Memory B cell (primary cell): ENCODE data around the gene APOA4.
"Not testable (repeated sequence)": the region's sequence is repeated elsewhere in the genome, so short reads cannot be mapped to it uniquely, and the experiment has no call there.

Experiments used
- ATAC-seq: fragments of 150-1000 bp; cut with Tn5 transposase; 2 replicates; pipeline ENCODE4 v1.10.0; 2021; ENCODE audit warnings: low read depth, mild to moderate bottlenecking, moderate library complexity
- DNase-seq, 2 donors: peaks; one replicate each; pipeline ENCODE4 v3.0.0; 2022; ENCODE audit warnings: low spot score in 2 of 2
- H3K27ac Mint-ChIP-seq: one replicate; pipeline ENCODE4 v1.8.0; 2022; ENCODE audit warnings: mild to moderate bottlenecking, moderate library complexity, mixed read lengths
- H3K27me3 Mint-ChIP-seq: one replicate; pipeline ENCODE4 v1.8.0; 2022; ENCODE audit warnings: mixed read lengths
- H3K36me3 Mint-ChIP-seq: one replicate; pipeline ENCODE4 v1.8.0; 2022; ENCODE audit warnings: mild to moderate bottlenecking, mixed read lengths
- H3K4me1 Mint-ChIP-seq: one replicate; pipeline ENCODE4 v1.8.0; 2022; ENCODE audit warnings: mixed read lengths
- H3K4me3 Mint-ChIP-seq: one replicate; pipeline ENCODE4 v1.8.0; 2022; ENCODE audit warnings: mild to moderate bottlenecking, moderate library complexity, mixed read lengths
- H3K9me3 Mint-ChIP-seq: one replicate; pipeline ENCODE4 v1.8.0; 2022; ENCODE audit warnings: mixed read lengths

APOA4 gene

GRCh38 chr11:116840224-116840745, 17.2 kb upstream of the APOA4 start:
- Mint-ChIP-seq H3K4me3 (no peak overlapping the region), H3K9me3 (no peaks in the 10 kb centered on the region), H3K36me3 (peaks cover 11% of the 10 kb centered on the region), H3K27ac (no peak overlapping the region), H3K27me3 (no peaks in the 10 kb centered on the region), H3K4me1 (peaks cover 4% of the 10 kb centered on the region)
- ATAC-seq (no peak), DNase-seq (no peak)

GRCh38 chr11:116838321-116839084, 15.4 kb upstream of the APOA4 start:
- Mint-ChIP-seq H3K4me1 (peaks cover 8% of the 10 kb centered on the region), H3K9me3 (no peaks in the 10 kb centered on the region), H3K36me3 (peaks cover 4% of the 10 kb centered on the region), H3K27me3 (peaks cover 2% of the 10 kb centered on the region), H3K4me3 (no peak overlapping the region), H3K27ac (no peak overlapping the region)
- ATAC-seq (no peak), DNase-seq (no peak)

DNA sequence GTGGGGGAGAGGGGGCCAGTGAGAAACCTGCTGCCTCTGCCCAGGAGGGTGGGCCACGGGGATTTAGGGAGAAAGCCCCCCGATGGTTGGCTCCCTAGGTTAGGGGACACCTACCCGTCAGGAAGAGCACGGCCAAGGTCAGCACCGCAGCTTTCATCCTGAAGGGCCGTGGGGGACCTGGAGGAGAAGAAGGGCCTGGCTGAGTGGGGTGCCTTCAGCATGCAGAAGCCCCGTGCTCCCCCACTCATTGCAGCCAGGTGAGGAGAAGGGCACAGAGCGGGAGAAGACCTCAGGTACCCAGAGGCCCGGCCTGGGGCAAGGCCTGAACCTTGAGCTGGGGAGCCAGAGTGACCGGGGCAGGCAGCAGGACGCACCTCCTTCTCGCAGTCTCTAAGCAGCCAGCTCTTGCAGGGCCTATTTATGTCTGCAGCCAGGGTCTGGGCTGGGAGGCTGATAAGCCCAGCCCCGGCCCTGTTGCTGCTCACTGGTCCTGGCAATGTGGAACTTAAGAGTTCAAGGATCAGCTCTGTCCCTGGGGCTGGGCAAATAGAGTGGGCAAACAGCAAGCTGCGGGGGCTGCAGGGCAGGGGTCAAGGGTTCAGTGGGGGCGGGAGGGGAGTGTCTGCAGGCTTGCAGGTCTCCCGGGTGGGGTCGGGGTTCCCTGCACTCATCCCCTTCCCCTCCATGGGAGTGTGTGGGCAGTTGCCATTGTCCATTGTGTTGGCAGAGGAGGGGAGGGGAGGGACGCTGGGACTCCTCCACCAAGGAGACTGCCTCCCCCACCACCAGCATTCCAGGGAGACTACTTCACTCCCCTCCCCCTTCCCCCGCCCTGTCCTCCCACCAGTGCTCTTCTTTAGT, 14.4 kb upstream of the APOA4 start, which contains the start of gene APOA1:
TSS of gene APOA1 (minus strand) at position 392 of the 861 bp plus-strand sequence. CDS start at position 157, 235 bp downstream.
- no peak within 1 kb of the TSS for H3K27ac Mint-ChIP-seq
- H3K27me3 Mint-ChIP-seq: peaks cover 2% of the 10 kb centered on the region
- no peak within 1 kb of the TSS for H3K4me3 Mint-ChIP-seq
- H3K4me1 Mint-ChIP-seq: peaks cover 8% of the 10 kb centered on the region
- H3K9me3 Mint-ChIP-seq: no peaks in the 10 kb centered on the region
- ATAC-seq (no peak), DNase-seq (no peak)
- no peaks in the 10 kb centered on the region for H3K36me3 Mint-ChIP-seq

- Mint-ChIP-seq H3K36me3 (no peaks in the 10 kb centered on the region), H3K27me3 (peaks cover 2% of the 10 kb centered on the region), H3K4me3 (no peak overlapping the region), H3K27ac (no peak overlapping the region), H3K4me1 (peaks cover 8% of the 10 kb centered on the region), H3K9me3 (no peaks in the 10 kb centered on the region)
- DNase-seq: no peak
- no peak for ATAC-seq
Measured at GRCh38 chr11:116836632-116836991, 13.5 kb upstream of the APOA4 start.

DNA sequence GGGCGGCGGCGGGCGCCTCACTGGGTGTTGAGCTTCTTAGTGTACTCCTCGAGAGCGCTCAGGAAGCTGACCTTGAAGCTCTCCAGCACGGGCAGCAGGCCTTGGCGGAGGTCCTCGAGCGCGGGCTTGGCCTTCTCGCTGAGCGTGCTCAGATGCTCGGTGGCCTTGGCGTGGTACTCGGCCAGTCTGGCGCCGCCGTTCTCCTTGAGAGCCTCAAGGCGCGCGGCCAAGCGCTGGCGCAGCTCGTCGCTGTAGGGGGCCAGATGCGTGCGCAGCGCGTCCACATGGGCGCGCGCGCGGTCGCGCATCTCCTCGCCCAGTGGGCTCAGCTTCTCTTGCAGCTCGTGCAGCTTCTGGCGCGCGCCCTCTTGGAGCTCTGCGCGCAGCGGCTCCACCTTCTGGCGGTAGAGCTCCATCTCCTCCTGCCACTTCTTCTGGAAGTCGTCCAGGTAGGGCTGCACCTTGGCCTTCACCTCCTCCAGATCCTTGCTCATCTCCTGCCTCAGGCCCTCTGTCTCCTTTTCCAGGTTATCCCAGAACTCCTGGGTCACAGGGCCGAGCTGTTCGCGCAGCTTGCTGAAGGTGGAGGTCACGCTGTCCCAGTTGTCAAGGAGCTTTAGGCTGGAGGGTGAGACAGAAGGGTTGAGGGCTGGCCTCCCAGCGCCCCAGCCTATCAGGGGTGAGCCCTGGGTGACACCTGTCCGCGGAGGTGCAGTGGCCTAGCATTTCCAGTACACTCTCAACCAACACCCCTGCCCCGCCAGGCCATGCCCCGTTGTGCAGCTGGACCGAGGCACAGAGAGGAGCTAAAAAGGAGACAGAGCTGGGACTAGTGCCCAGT, 12.9 kb upstream of the APOA4 start:
- Mint-ChIP-seq H3K4me3 (peak overlapping the region; percentile 76), H3K27me3 (peaks cover 3% of the 10 kb centered on the region), H3K36me3 (no peaks in the 10 kb centered on the region), H3K9me3 (no peaks in the 10 kb centered on the region), H3K27ac (no peak overlapping the region), H3K4me1 (peaks cover 8% of the 10 kb centered on the region)
- peak; percentile 65 to 67 for DNase-seq
- ATAC-seq: peak; percentile 92

DNA sequence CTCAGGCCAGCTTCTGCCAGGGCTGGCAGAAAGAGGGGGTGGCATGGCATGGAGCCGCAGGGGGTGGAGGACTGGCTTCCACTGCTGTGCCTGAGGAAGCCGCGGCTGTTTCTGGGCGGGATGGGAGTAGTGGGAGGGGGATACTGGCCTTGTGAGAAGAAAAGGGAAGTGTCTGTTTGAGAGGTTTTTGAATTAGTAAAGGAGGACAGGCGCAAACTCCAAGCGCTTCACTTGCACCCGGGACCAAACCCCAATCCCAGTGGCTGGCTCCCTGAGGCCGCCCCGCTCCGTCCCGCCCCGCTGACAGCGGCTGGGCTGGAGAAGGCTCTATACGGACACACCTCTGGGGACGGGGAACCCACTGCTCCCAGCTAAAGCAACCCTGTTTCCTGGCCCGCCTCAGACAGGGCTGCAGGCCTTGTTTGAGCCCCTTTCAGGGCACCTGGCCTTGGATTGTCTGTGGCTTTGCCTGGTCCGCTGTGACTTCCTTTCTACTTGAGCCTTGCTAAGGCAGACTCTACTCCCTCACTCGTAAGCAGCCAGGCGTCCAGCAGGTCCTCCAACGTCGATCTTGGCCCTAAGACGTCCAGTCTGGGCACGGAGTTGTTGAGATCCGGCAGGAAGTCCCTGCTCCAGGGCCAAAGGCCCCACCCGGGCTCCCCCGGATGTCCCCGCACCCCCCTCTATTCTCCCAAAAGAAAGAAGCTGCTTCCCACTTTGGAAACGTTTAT, 12.1 kb upstream of the APOA4 start:
- Mint-ChIP-seq H3K36me3 (no peaks in the 10 kb centered on the region), H3K27me3 (peaks cover 3% of the 10 kb centered on the region), H3K4me3 (peak overlapping the region; percentile 76), H3K27ac (no peak overlapping the region), H3K4me1 (peaks cover 8% of the 10 kb centered on the region), H3K9me3 (no peaks in the 10 kb centered on the region)
- ATAC-seq (peak; percentile 7), DNase-seq (peak in 1 of 2 donors; percentile 22)

DNA sequence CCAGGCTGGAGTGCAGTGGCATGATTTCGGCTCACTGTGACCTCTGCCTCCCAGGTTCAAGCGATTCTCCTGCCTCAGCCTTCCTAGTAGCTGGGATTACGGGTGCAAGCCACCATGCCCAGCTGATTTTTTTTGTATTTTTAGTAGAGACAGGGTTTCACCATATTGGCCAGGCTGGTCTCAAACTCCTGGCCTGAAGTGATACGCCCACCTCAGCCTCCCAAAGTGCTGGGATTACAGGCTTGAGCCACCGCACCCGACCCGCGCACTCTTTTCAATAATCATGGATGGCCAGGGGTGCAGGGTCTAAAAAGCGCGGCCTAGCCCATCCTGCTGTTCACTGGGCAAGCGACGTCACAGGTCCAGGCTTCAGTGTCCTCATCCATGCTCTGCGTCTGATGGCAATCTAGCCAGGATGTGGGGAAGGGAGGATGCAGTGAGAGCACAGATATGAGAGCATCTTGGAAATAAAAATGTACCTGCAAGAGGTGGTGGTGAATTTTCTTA, 11.5 kb upstream of the APOA4 start:
- peak overlapping the region; percentile 43 for H3K4me3 Mint-ChIP-seq
- not testable (repeated sequence) for H3K9me3 Mint-ChIP-seq, ATAC-seq, H3K27me3 Mint-ChIP-seq, H3K27ac Mint-ChIP-seq, H3K4me1 Mint-ChIP-seq, H3K36me3 Mint-ChIP-seq, DNase-seq

DNA sequence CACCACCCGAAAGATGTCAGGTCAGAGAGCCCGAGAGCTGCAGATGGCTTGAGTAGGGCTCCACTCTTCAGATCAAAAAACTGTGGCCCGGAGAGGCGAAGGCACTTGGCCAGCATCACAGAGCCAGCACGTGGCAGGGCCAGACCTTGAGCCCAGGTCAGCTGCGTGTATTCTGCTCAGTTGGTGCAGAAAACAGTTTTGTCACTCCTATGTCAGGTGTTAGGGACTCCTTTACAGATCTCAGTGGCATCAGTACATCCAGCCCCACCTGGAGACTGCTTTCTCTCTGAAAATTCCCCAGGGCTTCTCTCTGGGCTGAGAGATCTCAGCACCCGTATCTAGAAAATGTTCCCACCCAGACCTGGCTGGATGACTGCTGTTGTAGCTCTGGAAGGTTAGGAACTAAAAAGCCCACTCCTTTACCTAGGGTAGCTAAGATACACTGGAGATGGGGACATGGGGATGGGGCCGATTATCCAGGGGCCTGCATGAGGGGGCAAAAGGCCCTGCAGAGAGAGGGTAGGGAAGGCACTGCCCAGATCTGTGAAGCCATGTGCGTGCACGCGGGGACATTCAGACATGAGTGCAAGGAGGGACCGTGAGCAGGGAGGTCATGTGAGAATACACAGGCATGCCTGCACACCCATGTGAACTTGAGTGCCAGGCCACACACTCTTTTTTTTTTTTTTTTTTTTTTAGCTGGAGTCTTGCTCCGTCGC, 10.9 kb upstream of the APOA4 start:
- Mint-ChIP-seq H3K9me3 (no peaks in the 10 kb centered on the region), H3K36me3 (no peaks in the 10 kb centered on the region), H3K4me3 (peak overlapping the region; percentile 59), H3K4me1 (peaks cover 8% of the 10 kb centered on the region), H3K27ac (no peak overlapping the region), H3K27me3 (peaks cover 3% of the 10 kb centered on the region)
- DNase-seq (no peak), ATAC-seq (no peak)

GRCh38 chr11:116833491-116833815, 10.3 kb upstream of the APOA4 start:
- ATAC-seq (no peak), DNase-seq (no peak)
- Mint-ChIP-seq H3K9me3 (no peaks in the 10 kb centered on the region), H3K4me3 (no peak overlapping the region), H3K27ac (no peak overlapping the region), H3K27me3 (peaks cover 3% of the 10 kb centered on the region), H3K36me3 (no peaks in the 10 kb centered on the region), H3K4me1 (peaks cover 8% of the 10 kb centered on the region)

GRCh38 chr11:116832350-116833290, 9.5 kb upstream of the APOA4 start:
- no peak overlapping the region for H3K4me3 Mint-ChIP-seq
- no peak overlapping the region for H3K27ac Mint-ChIP-seq
- no peaks in the 10 kb centered on the region for H3K36me3 Mint-ChIP-seq
- ATAC-seq (no peak), DNase-seq (no peak)
- H3K4me1 Mint-ChIP-seq: peaks cover 8% of the 10 kb centered on the region
- no peaks in the 10 kb centered on the region for H3K9me3 Mint-ChIP-seq
- H3K27me3 Mint-ChIP-seq: peaks cover 3% of the 10 kb centered on the region

DNA sequence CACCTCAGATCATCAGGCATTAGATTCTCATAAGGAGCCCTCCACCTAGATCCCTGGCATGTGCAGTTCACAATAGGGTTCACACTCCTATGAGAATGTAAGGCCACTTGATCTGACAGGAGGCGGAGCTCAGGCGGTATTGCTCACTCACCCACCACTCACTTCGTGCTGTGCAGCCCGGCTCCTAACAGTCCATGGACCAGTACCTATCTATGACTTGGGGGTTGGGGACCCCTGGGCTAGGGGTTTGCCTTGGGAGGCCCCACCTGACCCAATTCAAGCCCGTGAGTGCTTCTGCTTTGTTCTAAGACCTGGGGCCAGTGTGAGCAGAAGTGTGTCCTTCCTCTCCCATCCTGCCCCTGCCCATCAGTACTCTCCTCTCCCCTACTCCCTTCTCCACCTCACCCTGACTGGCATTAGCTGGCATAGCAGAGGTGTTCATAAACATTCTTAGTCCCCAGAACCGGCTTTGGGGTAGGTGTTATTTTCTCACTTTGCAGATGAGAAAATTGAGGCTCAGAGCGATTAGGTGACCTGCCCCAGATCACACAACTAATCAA, 8.8 kb upstream of the APOA4 start:
- Mint-ChIP-seq H3K9me3 (no peaks in the 10 kb centered on the region), H3K4me3 (no peak overlapping the region), H3K36me3 (no peaks in the 10 kb centered on the region), H3K27ac (no peak overlapping the region), H3K4me1 (peaks cover 8% of the 10 kb centered on the region), H3K27me3 (peaks cover 3% of the 10 kb centered on the region)
- ATAC-seq (no peak), DNase-seq (no peak)
